GM12878 (cell line): ENCODE results near the gene OSGIN1. TPM values are rescaled to one million over a fixed set of nuclear protein-coding genes. Genes with fewer than 3 reads are reported as not detected.

Experiments used
- ATAC-seq: fragments of 200-7000 bp; cut with Tn5 transposase; 3 replicates; pipeline ENCODE4 v1.9.1; 2020; ENCODE audit warnings: mild to moderate bottlenecking, moderate library complexity
- BruUV-seq: library from RNA; stranded (reverse); fragments of 400-500 nt; replicated peaks from 2 replicates; lab custom pipeline; 2021; lab: Mats Ljungman, UMichigan
- CTCF ChIA-PET: fragments of 300-600 bp; sonication (Branson Sonifier 250); formaldehyde crosslinking; extraction: SDS; loops from one replicate; lab custom pipeline; 2021; ENCODE audit warnings: inconsistent platforms; lab: Yijun Ruan, JAX
- POLR2A ChIA-PET: fragments of 350-600 bp; formaldehyde crosslinking; extraction: SDS; loops from one replicate; lab custom pipeline; 2021; ENCODE audit warnings: inconsistent platforms; lab: Charles Lee
- RAD21 ChIA-PET: fragments of 300-600 bp; sonication (Branson Sonifier 250); formaldehyde crosslinking; loops from one replicate; lab custom pipeline; 2023; ENCODE audit warnings: antibody characterized with exemption; ENCODE audit not compliant: unreplicated experiment; lab: Charles Lee
- SMC1A ChIA-PET: fragments of 300-600 bp; sonication (Branson Sonifier 250); formaldehyde crosslinking; loops from one replicate; lab custom pipeline; 2023; ENCODE audit not compliant: unreplicated experiment, uncharacterized antibody; lab: Charles Lee
- DNase-seq: peaks from one replicate; pipeline ENCODE4 v3.0.0-alpha.2; 2011; ENCODE audit warnings: low read depth, low spot score
- FAIRE-seq: peaks from 3 replicates; lab custom pipeline; 2011; peaks lifted over from hg19 to GRCh38; lab: Jason Lieb, UNC
- H2AFZ ChIP-seq: 2 replicates; pipeline ENCODE4 v1.6.0; 2011; ENCODE audit warnings: low read depth, low read length, control low read depth; ENCODE audit not compliant: control insufficient read depth
- H3K27ac ChIP-seq: 2 replicates; pipeline ENCODE4 v1.5.1; 2011; ENCODE audit warnings: control low read depth; ENCODE audit not compliant: control insufficient read depth, insufficient read depth
- H3K27me3 ChIP-seq, 2 experiments: replicated peaks in 1 of 2; 2 replicates each; pipeline versions ENCODE4 v1.6.0 to v1.6.1; 2011; ENCODE audit warnings: low read length in 1 of 2; ENCODE audit not compliant: control insufficient read depth in 2 of 2, insufficient read depth in 2 of 2
- H3K36me3 ChIP-seq, 2 experiments: 2 replicates each; pipeline ENCODE4 v1.5.1; 2011; ENCODE audit warnings: low read length in 1 of 2; ENCODE audit not compliant: control insufficient read depth in 2 of 2, insufficient read depth in 2 of 2
- H3K4me1 ChIP-seq: 2 replicates; pipeline ENCODE4 v1.6.1; 2011; ENCODE audit warnings: mild to moderate bottlenecking, low read length, moderate library complexity, mixed read lengths; ENCODE audit not compliant: control insufficient read depth, insufficient read depth
- H3K4me2 ChIP-seq: 2 replicates; pipeline ENCODE4 v1.6.0; 2011; ENCODE audit warnings: control low read depth; ENCODE audit not compliant: control insufficient read depth, insufficient read depth
- H3K4me3 ChIP-seq: fragments of 200-600 bp; sonication (generic); 2 replicates; pipeline ENCODE4 v1.5.1; 2016
- H3K79me2 ChIP-seq: 2 replicates; pipeline ENCODE4 v1.6.0; 2011; ENCODE audit warnings: low read length; ENCODE audit not compliant: control insufficient read depth, insufficient read depth
- H3K9ac ChIP-seq: 2 replicates; pipeline ENCODE4 v1.8.0; 2011; ENCODE audit warnings: low read length, control low read depth, mixed read lengths; ENCODE audit not compliant: control insufficient read depth, insufficient read depth
- H3K9me3 ChIP-seq: replicated peaks from 3 replicates; pipeline ENCODE4 v1.5.1; 2011; ENCODE audit warnings: mild to moderate bottlenecking, low read length; ENCODE audit not compliant: control insufficient read depth, insufficient read depth
- H4K20me1 ChIP-seq: 2 replicates; pipeline ENCODE4 v1.6.0; 2011; ENCODE audit not compliant: control insufficient read depth, insufficient read depth
- BHLHE40 ChIP-seq, 2 experiments: fragments of 450-650 bp in 1 of 2; IDR thresholded peaks; 2 replicates each; pipeline ENCODE4 v1.6.1; 2011 to 2017; ENCODE audit warnings: low read depth in 2 of 2, borderline replicate concordance in 1 of 2, improper control_type of control experiment in 1 of 2, low read length in 1 of 2, mild to moderate bottlenecking in 1 of 2
- RAD21 ChIP-seq: IDR thresholded peaks from 2 replicates; pipeline ENCODE4 v1.6.1; 2011; ENCODE audit warnings: mild to moderate bottlenecking, low read depth, low read length, moderate library complexity; ENCODE audit not compliant: insufficient read depth
- RFX5 ChIP-seq: IDR thresholded peaks from 2 replicates; pipeline ENCODE4 v1.6.1; 2011; ENCODE audit warnings: low read depth, low read length, improper control_type of control experiment
- SMC3 ChIP-seq: IDR thresholded peaks from 2 replicates; pipeline ENCODE4 v1.6.1; 2011; ENCODE audit warnings: low read length, improper control_type of control experiment, borderline replicate concordance
- YY1 ChIP-seq: IDR thresholded peaks from 2 replicates; pipeline ENCODE4 v1.6.1; 2011; ENCODE audit warnings: low read depth, mild to moderate bottlenecking, low read length
- WGBS: methylation state at CpG from one replicate; pipeline ENCODE4 v1.1.6; 2016; ENCODE audit warnings: low lambda C conversion rate; ENCODE audit not compliant: insufficient replicate concordance, insufficient coverage; ENCODE audit errors: missing lambda C conversion rate; 5-methylcytosine and 5-hydroxymethylcytosine counted together
- in situ Hi-C: fragments of 300-500 bp; cut with MboI; formaldehyde crosslinking; loops from 9 replicates; pipeline ENCODE4 v1.14.3; 2018; ENCODE audit warnings: mixed read lengths
- intact Hi-C: fragments of 100-400 bp; cut with micrococcal nuclease; formaldehyde crosslinking; loops from one replicate; pipeline ENCODE4 v1.14.2; 2022; ENCODE audit not compliant: unreplicated experiment
- polyA plus RNA-seq, 11 experiments: library from polyadenylated mRNA; depleted of rRNA in 4 of 11; unstranded in 6 of 11; stranded (reverse) in 5 of 11; fragments of >200 nt; fragmentation: Nextera tagmentation in 4 of 11; fragmentation: Illumina TruSeq in 1 of 11; extraction: Ambion mirVana in 4 of 11; extraction: Trizol in 1 of 11; gene quantifications; 1 replicate in 1 of 11; 2 replicates in 10 of 11; pipeline versions ENCODE4 v1.2.1 to v1.2.3, GENCODE V29; 2011 to 2016; ENCODE audit warnings: inconsistent platforms in 2 of 11, missing spikeins in 2 of 11, low read depth in 1 of 11
- total RNA-seq, 4 experiments: library from RNA; depleted of rRNA in 3 of 4; stranded (reverse); fragments of >200 nt in 3 of 4; fragmentation: Illumina TruSeq in 1 of 4; extraction: Trizol in 1 of 4; gene quantifications; 2 replicates each; pipeline versions ENCODE4 v1.2.1 to v1.2.3, GENCODE V29; 2013 to 2021
- TF ChIP-seq, protein P1 (sequence below): fragments of 450-650 bp; IDR thresholded peaks from 2 replicates; pipeline ENCODE4 v1.6.1; 2017; ENCODE audit warnings: mild to moderate bottlenecking
- TF ChIP-seq, protein P2 (sequence below), 3 experiments: IDR thresholded peaks in 2 of 3; conservative IDR thresholded peaks in 1 of 3; 2 replicates each; pipeline ENCODE4 v1.5.1; 2011; ENCODE audit warnings: low read depth in 3 of 3, low read length in 3 of 3, mild to moderate bottlenecking in 3 of 3, control low read depth in 2 of 3, moderate library complexity in 2 of 3, inconsistent platforms in 1 of 3, mixed read lengths in 1 of 3; ENCODE audit not compliant: control insufficient read depth in 2 of 3, insufficient read depth in 1 of 3; ENCODE audit errors: extremely low read depth in 1 of 3

Gene OSGIN1
- total and polyA plus RNA-seq, 10 of the 15 experiments (the other 5 are each of a cell fraction or from before 2014, with no cell fraction given) = 0.06 to 0.18 (median 0.13) TPM; not detected in 5

DNA sequence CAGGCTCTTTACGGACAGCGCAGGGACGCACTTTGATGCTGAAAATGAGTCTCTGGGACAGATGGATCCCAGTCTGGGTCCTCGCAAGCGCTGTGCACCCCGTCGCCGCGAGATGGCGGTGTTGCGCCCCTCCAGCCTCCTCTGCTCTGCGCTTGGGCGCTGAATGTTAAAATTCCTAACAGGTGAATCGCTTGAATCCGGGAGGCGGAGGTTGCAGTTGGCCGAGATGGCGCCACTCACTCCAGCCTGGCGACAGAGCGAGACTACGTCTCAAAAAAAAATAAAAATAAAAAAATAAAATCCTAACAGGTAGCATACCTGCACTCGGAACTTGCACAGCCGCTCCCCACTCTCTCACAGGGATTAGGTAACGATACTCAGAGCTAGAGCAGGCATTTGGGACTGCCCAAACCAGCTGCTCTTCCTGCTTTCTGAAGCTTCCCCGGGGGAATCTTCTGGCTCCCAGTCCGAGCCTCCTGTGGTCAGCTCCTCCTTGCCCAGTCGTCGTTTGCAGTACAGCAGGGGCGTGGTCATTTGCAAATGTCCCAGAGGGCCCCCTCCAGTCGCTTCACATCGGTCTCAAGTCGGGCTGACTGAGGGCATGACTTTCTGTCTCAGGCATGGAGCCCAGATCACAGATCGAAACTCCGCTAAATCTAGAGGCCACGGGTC is 26.2 kb upstream of the OSGIN1 start:
- in situ Hi-C loops = no loop called here
- POLR2A ChIA-PET = no interaction called here

More for the DNA sequence above, 26.2 kb upstream of the OSGIN1 start:
- TF ChIP-seq, protein P1, sequence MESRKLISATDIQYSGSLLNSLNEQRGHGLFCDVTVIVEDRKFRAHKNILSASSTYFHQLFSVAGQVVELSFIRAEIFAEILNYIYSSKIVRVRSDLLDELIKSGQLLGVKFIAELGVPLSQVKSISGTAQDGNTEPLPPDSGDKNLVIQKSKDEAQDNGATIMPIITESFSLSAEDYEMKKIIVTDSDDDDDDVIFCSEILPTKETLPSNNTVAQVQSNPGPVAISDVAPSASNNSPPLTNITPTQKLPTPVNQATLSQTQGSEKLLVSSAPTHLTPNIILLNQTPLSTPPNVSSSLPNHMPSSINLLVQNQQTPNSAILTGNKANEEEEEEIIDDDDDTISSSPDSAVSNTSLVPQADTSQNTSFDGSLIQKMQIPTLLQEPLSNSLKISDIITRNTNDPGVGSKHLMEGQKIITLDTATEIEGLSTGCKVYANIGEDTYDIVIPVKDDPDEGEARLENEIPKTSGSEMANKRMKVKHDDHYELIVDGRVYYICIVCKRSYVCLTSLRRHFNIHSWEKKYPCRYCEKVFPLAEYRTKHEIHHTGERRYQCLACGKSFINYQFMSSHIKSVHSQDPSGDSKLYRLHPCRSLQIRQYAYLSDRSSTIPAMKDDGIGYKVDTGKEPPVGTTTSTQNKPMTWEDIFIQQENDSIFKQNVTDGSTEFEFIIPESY = peak; percentile 58; the same call in 1 of the 2 replicates
- TF ChIP-seq RAD21 (peak; percentile 43), SMC3 (peak; percentile 31; the same call in 1 of the 2 replicates), YY1 (0 out of 2 replicates have a peak, but pooled peaks have one; percentile 31), RFX5 (no peak), BHLHE40 (IDR thresholded peaks at IDR 0.05; ENCODE audit: borderline replicate concordance in 1 of 2, low read depth in 2 of 2, low read length in 1 of 2) (no peak)
- TF ChIP-seq, protein P2, sequence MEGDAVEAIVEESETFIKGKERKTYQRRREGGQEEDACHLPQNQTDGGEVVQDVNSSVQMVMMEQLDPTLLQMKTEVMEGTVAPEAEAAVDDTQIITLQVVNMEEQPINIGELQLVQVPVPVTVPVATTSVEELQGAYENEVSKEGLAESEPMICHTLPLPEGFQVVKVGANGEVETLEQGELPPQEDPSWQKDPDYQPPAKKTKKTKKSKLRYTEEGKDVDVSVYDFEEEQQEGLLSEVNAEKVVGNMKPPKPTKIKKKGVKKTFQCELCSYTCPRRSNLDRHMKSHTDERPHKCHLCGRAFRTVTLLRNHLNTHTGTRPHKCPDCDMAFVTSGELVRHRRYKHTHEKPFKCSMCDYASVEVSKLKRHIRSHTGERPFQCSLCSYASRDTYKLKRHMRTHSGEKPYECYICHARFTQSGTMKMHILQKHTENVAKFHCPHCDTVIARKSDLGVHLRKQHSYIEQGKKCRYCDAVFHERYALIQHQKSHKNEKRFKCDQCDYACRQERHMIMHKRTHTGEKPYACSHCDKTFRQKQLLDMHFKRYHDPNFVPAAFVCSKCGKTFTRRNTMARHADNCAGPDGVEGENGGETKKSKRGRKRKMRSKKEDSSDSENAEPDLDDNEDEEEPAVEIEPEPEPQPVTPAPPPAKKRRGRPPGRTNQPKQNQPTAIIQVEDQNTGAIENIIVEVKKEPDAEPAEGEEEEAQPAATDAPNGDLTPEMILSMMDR (IDR thresholded peaks at IDR 0.05 in 2 of 3, conservative IDR thresholded peaks at IDR 0.05 in 1 of 3; ENCODE audit: control insufficient read depth in 2 of 3, extremely low read depth in 1 of 3, insufficient read depth in 1 of 3, low read depth in 3 of 3, low read length in 3 of 3) = peak; percentile 75 to 94 (median 81)
- RAD21 ChIA-PET = no interaction called here
- SMC1A ChIA-PET = interaction anchor here (1.4 to 1.9 kb wide), 2 partner anchors 14 to 100 kb away, joined by 4 to 5 read pairs; no protein-coding TSS in a partner anchor
- no peak for DNase-seq
- no peaks in the 10 kb centered on the region for H4K20me1 ChIP-seq
- no TSS peak for BruUV-seq
- H3K36me3 ChIP-seq = no peaks in the 10 kb centered on the region
- CTCF ChIA-PET = interaction anchor here (0.6 to 1.4 kb wide), 10 partner anchors 15 to 386 kb away, joined by 3 to 5 read pairs (median 3); no protein-coding TSS in a partner anchor
- H3K4me3 ChIP-seq = no peak overlapping the region
- no peak overlapping the region for H2AFZ ChIP-seq
- H3K27ac ChIP-seq = no peak overlapping the region
- H3K4me1 ChIP-seq = no peaks in the 10 kb centered on the region
- intact Hi-C loops = loop anchor here (10.0 kb wide), 1 partner anchor 102 kb away; no protein-coding TSS in a partner anchor
- WGBS = 37% methylated on average over 33 of the region's 35 CpGs
- no peaks in the 10 kb centered on the region for H3K27me3 ChIP-seq
- ATAC-seq = peak; percentile 91
- H3K4me2 ChIP-seq = no peak overlapping the region
- H3K9ac ChIP-seq = no peak overlapping the region
- no peaks in the 10 kb centered on the region for H3K79me2 ChIP-seq
- no peaks in the 10 kb centered on the region for H3K9me3 ChIP-seq
- peak; percentile 92 for FAIRE-seq
